ENCODE measurements around the gene KLK15.
"Not testable (repeated sequence)": the region's sequence is repeated elsewhere in the genome, so short reads cannot be mapped to it uniquely, and the experiment has no call there.

Gene KLK15

GRCh38 chr19:50784710-50785109 is 48.7 kb downstream of the KLK15 start:
- no peak for TF ChIP-seq FOXP2 (optimal IDR thresholded peaks at IDR 0.05; ENCODE audit: control extremely low read depth, extremely low read length, insufficient read depth)
- TF ChIP-seq POLR2AphosphoS5 (IDR thresholded peaks at IDR 0.05; ENCODE audit: borderline replicate concordance, low read depth, low read length): no peak
- TF ChIP-seq EZH2 (IDR thresholded peaks at IDR 0.05): no peak
- Histone ChIP-seq H3K27ac (no peak overlapping the region), H3K9ac (ENCODE audit: insufficient read length) (no peak overlapping the region), H3K36me3 (ENCODE audit: insufficient read depth, low read length) (no peaks in the 10 kb centered on the region), H3K4me3 (no peak overlapping the region), H3K9me3 (ENCODE audit: low read depth, low read length) (no peaks in the 10 kb centered on the region)
- no peak for DNase-seq (ENCODE audit: low read depth, low spot score)

GRCh38 chr19:50783848-50784152 is 49.6 kb downstream of the KLK15 start:
- H3K27ac ChIP-seq; H3K4me3 ChIP-seq; H3K9me3 ChIP-seq (ENCODE audit: low read depth, low read length); H3K36me3 ChIP-seq (ENCODE audit: insufficient read depth, low read length); DNase-seq (ENCODE audit: low read depth, low spot score); H3K9ac ChIP-seq (ENCODE audit: insufficient read length): not testable (repeated sequence)

DNA sequence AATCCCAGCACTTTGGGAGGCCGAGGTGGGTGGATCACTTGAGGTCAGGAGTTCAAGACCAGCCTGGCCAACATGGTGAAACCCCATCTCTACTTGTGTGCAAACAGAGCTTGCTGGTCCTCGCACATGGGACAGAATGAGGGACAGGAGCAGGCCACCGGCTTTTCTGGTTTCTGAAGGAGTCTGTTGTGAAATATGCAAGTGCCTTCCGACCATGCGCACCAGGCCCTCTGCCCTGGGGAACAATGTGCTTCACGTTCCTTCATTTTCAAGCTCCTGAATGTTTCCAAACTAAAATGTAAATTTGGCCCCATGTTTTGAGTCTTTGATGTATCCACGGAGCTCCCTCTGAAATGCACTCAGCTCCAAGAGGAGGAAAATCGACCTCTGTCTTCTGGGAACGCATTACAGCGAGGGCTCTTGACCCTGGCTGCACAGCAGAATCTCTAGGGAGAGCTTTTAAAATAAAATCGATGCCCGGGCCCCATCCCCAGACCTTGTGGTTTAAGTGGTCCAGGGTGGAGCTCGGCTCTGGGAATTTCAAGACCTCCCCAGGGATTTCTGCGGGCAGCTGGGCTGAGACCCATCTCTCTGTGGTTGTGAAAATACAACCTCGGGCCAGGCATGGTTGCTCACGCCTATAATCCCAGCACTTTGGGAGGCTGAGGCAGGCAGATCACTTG is 52.5 kb downstream of the KLK15 start:
- Histone ChIP-seq H3K9me3 (ENCODE audit: low read depth, low read length) (no peaks in the 10 kb centered on the region), H3K9ac (ENCODE audit: insufficient read length) (no peak overlapping the region), H3K27ac (no peak overlapping the region), H3K4me3 (no peak overlapping the region), H3K36me3 (ENCODE audit: insufficient read depth, low read length) (no peaks in the 10 kb centered on the region)
- DNase-seq (ENCODE audit: low read depth, low spot score): no peak
- TF ChIP-seq EZH2 (IDR thresholded peaks at IDR 0.05): no peak
- TF ChIP-seq FOXP2 (optimal IDR thresholded peaks at IDR 0.05; ENCODE audit: control extremely low read depth, extremely low read length, insufficient read depth): no peak
- no peak for TF ChIP-seq POLR2AphosphoS5 (IDR thresholded peaks at IDR 0.05; ENCODE audit: borderline replicate concordance, low read depth, low read length)

DNA sequence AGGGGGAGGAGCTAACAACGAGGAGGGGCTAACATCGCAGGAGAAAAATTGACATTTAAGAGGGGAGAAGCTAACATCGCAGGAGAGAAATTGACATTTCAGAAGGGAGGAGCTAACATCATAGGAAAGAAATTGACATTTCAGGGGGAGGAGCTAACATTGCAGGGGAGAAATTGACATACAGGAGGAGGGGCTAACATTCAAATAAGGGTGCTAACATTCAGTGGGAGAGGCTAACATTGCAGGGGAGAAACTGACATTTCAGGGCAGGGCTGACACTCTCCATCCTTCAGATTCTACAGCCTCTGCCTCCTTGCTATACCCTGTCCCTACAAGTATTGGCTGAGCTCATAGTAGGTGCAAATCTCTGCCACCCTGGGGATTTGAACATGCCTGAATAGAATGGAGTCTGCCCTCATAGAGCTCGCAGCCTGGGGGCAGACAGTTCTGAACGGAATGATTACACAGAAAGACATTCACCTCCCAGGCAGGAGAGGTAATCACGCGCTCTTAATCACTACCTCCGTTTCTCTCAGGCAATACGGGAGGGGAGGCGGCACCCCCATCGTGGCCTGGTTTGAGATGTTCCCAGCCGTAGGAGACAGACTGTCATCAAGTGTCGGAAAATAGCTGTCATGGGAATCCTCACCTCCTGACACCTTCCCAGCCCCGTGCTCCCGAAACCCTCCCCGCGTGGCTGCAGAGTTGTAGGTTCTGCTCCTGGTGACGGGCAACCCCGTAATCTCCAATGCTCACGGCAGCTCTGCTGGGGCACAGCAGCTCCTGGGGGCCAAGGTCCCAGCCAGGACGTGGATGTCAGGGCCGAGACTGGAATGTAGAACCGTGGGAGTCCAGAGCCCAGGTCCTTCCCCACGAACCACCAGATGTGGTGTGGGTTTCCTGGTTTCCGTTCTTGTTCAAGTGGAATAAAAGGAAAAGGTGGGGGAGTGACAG is 53.6 kb downstream of the KLK15 start:
- Histone ChIP-seq H3K9me3 (ENCODE audit: low read depth, low read length) (no peaks in the 10 kb centered on the region), H3K36me3 (ENCODE audit: insufficient read depth, low read length) (no peaks in the 10 kb centered on the region), H3K27ac (no peak overlapping the region), H3K9ac (ENCODE audit: insufficient read length) (no peak overlapping the region), H3K4me3 (no peak overlapping the region)
- TF ChIP-seq FOXP2 (optimal IDR thresholded peaks at IDR 0.05; ENCODE audit: control extremely low read depth, extremely low read length, insufficient read depth): no peak
- no peak for TF ChIP-seq POLR2AphosphoS5 (IDR thresholded peaks at IDR 0.05; ENCODE audit: borderline replicate concordance, low read depth, low read length)
- TF ChIP-seq EZH2 (IDR thresholded peaks at IDR 0.05): no peak
- DNase-seq (ENCODE audit: low read depth, low spot score): no peak

GRCh38 chr19:50778906-50779430 is 54.4 kb downstream of the KLK15 start:
- H3K4me3 ChIP-seq: no peak overlapping the region
- DNase-seq (ENCODE audit: low read depth, low spot score): no peak
- H3K9ac ChIP-seq (ENCODE audit: insufficient read length): no peak overlapping the region
- H3K27ac ChIP-seq: no peak overlapping the region
- TF ChIP-seq FOXP2 (optimal IDR thresholded peaks at IDR 0.05; ENCODE audit: control extremely low read depth, extremely low read length, insufficient read depth) (no peak), EZH2 (IDR thresholded peaks at IDR 0.05) (no peak), POLR2AphosphoS5 (IDR thresholded peaks at IDR 0.05; ENCODE audit: borderline replicate concordance, low read depth, low read length) (no peak)
- H3K9me3 ChIP-seq (ENCODE audit: low read depth, low read length): no peaks in the 10 kb centered on the region
- no peaks in the 10 kb centered on the region for H3K36me3 ChIP-seq (ENCODE audit: insufficient read depth, low read length)

DNA sequence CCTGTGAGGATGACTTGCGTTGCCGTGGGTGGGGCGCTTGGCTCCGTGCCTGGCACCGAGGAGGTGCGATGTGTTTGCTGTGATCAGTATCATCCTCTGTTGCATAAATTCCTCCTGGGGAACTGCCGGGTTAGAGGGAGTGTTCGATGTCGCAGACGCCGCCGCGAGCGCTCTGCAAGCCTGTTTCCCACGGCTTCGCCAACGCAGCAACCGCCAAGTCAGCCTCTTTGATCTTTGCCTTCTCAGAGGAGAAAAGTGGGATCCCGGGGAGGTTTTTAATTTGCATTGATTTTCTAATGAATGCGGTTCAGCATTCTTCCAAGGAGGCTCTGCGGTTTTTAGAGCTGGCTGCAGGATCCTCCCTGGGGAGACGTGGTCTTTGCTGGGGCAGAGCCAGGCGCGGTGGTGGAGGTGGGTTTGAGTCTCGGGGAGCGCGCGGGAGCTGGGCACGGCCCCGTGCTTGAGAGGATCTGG is 55.5 kb downstream of the KLK15 start:
- TF ChIP-seq EZH2 (IDR thresholded peaks at IDR 0.05): no peak
- TF ChIP-seq FOXP2 (optimal IDR thresholded peaks at IDR 0.05; ENCODE audit: control extremely low read depth, extremely low read length, insufficient read depth): peak; percentile 83
- Histone ChIP-seq H3K9ac (ENCODE audit: insufficient read length) (no peak overlapping the region), H3K9me3 (ENCODE audit: low read depth, low read length) (no peaks in the 10 kb centered on the region), H3K4me3 (peak overlapping the region; percentile 70), H3K36me3 (ENCODE audit: insufficient read depth, low read length) (no peaks in the 10 kb centered on the region), H3K27ac (peak overlapping the region; percentile 59; the same call in 1 of the 2 replicates)
- DNase-seq (ENCODE audit: low read depth, low spot score): peak; percentile 93

DNA sequence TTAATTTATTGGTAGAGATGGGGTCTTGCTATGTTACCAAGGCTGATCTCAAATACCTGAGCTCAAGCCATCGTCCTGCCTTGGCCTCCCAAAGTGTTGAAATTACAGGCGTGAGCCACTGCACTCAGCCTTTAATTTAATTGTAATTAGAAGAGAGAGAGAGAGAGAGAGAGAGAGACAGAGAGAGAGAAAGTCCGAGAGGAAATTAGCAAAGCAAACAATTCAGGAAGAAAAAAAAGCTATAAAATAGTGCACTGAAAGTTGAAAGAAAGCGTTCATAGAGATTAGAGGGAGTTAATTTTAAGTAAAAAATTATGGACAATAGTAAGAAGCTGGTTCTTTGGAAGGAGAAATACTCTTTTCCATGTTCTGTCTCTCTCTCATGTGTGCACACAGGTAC is 56.1 kb downstream of the KLK15 start:
- 0 out of 2 replicates have a peak overlapping the region, but pooled peaks have one; percentile 47 for H3K27ac ChIP-seq
- H3K9ac ChIP-seq (ENCODE audit: insufficient read length): no peak overlapping the region
- H3K4me3 ChIP-seq: peak overlapping the region; percentile 70
- H3K9me3 ChIP-seq (ENCODE audit: low read depth, low read length): no peaks in the 10 kb centered on the region; the same call in 1 of the 2 replicates
- no peaks in the 10 kb centered on the region for H3K36me3 ChIP-seq (ENCODE audit: insufficient read depth, low read length)
- DNase-seq (ENCODE audit: low read depth, low spot score): no peak
- TF ChIP-seq FOXP2 (optimal IDR thresholded peaks at IDR 0.05; ENCODE audit: control extremely low read depth, extremely low read length, insufficient read depth) (no peak), POLR2AphosphoS5 (IDR thresholded peaks at IDR 0.05; ENCODE audit: borderline replicate concordance, low read depth, low read length) (no peak), EZH2 (IDR thresholded peaks at IDR 0.05) (no peak)

DNA sequence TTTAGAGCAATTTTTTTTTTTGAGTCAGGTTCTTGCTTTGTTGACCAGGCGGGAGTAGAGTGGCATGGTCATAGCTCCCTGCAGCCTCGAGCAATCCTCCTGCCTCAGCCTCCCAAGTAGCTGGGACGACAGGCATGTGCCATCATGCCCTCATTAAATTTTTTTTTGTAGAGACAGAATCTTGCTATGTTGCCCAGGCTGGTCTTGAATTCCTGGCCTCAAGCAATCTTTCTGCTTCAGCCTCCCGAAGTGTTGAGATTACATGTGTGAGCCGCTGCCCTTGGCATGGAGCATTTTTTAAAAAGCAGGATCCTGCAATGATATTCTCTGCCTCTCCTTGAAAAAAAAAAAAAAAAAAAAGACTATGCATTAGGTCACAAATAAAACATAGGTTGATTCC is 57.2 kb downstream of the KLK15 start:
- Histone ChIP-seq H3K9ac (ENCODE audit: insufficient read length) (no peak overlapping the region), H3K4me3 (no peak overlapping the region), H3K9me3 (ENCODE audit: low read depth, low read length) (no peaks in the 10 kb centered on the region; the same call in 1 of the 2 replicates), H3K27ac (no peak overlapping the region), H3K36me3 (ENCODE audit: insufficient read depth, low read length) (no peaks in the 10 kb centered on the region)
- TF ChIP-seq EZH2 (IDR thresholded peaks at IDR 0.05) (no peak), POLR2AphosphoS5 (IDR thresholded peaks at IDR 0.05; ENCODE audit: borderline replicate concordance, low read depth, low read length) (no peak), FOXP2 (optimal IDR thresholded peaks at IDR 0.05; ENCODE audit: control extremely low read depth, extremely low read length, insufficient read depth) (no peak)
- DNase-seq (ENCODE audit: low read depth, low spot score): no peak
